Activated CD4-positive, alpha-beta T cell treated with anti-CD3 and anti-CD28 coated beads, Interleukin-2, Interleukin-4, amounts not matched to agents 100 ng/mL and 50 ng/mL, durations not matched to agents 16 hours and 8 hours (primary cell): ENCODE data around the gene PLD1.
"Not testable (repeated sequence)": the region's sequence is repeated elsewhere in the genome, so short reads cannot be mapped to it uniquely, and the experiment has no call there.

Experiments
- DNase-seq: peaks from one replicate; pipeline ENCODE4 v3.0.0-alpha.2; 2020; ENCODE audit warnings: low spot score

Gene PLD1, protein sequence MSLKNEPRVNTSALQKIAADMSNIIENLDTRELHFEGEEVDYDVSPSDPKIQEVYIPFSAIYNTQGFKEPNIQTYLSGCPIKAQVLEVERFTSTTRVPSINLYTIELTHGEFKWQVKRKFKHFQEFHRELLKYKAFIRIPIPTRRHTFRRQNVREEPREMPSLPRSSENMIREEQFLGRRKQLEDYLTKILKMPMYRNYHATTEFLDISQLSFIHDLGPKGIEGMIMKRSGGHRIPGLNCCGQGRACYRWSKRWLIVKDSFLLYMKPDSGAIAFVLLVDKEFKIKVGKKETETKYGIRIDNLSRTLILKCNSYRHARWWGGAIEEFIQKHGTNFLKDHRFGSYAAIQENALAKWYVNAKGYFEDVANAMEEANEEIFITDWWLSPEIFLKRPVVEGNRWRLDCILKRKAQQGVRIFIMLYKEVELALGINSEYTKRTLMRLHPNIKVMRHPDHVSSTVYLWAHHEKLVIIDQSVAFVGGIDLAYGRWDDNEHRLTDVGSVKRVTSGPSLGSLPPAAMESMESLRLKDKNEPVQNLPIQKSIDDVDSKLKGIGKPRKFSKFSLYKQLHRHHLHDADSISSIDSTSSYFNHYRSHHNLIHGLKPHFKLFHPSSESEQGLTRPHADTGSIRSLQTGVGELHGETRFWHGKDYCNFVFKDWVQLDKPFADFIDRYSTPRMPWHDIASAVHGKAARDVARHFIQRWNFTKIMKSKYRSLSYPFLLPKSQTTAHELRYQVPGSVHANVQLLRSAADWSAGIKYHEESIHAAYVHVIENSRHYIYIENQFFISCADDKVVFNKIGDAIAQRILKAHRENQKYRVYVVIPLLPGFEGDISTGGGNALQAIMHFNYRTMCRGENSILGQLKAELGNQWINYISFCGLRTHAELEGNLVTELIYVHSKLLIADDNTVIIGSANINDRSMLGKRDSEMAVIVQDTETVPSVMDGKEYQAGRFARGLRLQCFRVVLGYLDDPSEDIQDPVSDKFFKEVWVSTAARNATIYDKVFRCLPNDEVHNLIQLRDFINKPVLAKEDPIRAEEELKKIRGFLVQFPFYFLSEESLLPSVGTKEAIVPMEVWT

DNA sequence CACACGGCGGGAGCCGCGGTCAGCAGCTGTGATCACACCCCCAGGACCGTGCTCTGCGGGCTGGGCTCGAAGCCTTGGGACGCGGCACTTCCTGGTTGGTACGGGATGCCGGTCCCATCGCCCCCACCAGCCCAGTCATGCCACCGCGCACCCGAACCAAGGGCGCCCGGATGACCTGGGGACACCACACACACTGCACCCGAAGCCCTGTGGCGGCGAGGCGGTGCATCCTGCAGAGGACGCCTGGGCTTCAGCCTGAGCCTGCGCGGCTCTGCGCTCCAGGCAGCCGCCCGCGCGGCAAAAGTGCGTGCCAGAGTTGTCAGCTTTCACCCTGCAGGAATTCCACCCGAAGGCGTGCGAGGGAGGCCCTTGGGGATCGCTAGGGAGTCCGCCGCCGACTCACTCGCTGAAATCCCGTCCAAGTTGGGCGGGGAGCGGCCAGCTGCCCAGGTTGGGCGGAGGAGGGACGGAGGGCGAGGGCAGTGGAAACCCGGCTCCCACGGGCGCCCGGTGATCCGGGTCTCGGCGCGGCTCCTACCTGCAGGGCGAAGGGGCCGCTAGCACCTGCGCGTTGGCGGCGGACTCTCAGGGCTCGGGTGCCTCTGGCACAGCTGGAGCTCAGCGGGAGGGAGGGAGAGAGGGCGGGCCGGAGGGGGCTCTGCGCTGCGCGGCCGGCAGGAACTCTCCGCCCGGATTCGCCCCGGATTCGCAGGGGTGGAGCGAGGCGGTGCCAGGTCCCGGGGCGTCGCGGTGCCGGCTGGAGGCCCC lies at the start of gene PLD1:
Gene PLD1 (minus strand): TSS at position 623 of the 768 bp plus-strand sequence. CDS start 72,432 bp downstream, outside the sequence.
- DNase-seq: peak; percentile 57

DNA sequence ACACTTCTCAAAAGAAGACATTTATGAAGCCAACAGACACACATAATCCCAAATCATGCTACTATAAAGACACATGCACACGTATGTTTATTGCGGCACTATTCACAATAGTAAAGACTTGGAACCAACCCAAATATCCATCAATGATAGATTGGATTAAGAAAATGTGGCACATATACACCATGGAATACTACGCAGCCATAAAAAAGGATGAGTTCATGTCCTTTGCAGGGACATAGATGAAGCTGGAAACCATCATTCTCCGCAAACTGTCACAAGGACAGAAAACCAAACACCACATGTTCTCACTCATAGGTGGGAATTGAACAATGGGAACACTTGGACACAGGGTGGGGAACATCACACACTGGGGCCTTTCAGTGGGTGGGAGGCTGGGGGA lies 48.5 kb upstream of the PLD1 start:
- not testable (repeated sequence) for DNase-seq

DNA sequence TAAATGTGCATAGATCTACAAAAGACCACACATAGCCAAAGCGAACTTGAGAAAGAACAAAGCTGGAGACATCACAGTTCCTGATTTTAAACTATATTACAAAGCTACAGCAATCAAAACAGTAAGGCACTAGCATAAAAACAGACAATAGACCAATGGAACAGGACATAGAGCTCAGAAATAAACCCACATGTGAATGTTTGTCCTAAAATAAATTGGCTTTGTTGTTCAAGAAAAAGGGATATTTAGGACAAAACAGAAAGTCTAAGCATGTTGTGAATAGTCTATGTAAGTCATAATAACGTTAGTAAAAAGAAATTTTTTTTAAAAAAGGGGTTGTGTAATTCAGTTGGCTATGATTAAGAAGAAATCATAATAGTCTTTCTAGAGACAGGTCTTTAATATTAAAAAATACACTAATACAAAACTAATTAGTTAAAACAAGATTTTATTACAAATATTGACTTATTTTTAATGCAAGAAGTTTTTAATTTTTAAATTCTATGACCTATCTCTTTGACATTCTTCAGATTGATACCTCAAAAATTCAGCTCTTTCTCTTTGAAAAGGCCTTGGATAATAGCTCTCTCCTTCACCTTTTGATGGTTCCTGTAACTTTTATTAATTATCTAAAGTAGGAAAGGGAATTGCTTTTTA lies 44.5 kb upstream of the PLD1 start:
- no peak for DNase-seq

DNA sequence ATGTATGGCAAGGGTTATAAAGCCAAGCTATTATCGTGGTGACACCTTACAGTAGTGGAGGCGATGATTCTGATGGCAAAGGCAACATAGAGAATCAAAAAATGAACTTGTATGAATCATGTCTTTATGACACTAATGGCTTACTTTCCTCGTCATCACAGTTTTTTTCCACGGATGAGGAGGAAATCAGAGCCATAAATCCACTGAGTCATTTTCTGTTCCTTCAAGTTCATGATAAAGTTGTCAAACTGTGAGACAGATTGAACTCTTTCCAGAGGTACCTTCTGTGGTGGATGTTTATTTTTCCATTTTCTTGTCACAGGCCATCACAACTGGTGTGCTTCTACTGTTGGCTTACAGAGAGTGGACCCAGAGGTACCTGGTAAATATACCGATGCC lies 41.4 kb upstream of the PLD1 start:
- DNase-seq: no peak

DNA sequence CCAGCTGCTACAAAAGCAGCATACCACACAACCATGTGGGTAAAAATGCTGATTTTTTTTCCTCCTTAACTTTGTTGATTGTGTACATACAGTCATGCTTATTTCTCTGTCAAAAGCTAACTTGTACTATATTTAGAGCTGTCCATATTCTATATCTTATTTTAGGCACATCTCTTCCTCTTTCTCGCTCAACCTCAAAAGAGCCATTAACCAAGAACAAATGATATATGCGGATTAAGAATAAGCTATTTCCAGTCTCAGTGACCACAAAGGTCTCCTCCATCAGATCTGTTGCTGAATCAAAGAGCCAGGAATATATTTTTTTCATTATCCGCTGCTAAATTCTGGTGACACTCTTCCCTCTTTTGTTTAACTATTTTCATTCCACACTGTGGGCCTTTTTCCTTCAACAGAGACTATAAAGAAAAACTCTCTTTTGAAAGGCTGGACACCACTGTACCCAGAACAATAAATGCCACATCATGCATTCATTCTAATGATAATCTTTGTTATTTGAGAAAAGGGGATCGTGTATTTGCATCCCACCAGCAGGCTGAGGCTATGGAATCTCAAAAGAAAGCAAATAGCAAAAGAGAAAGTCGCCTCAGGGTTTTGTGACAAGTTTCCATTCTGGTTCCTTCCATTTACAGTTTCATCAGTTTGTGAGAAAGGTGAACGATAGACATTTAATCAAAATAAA lies 40.8 kb upstream of the PLD1 start:
- DNase-seq: no peak

DNA sequence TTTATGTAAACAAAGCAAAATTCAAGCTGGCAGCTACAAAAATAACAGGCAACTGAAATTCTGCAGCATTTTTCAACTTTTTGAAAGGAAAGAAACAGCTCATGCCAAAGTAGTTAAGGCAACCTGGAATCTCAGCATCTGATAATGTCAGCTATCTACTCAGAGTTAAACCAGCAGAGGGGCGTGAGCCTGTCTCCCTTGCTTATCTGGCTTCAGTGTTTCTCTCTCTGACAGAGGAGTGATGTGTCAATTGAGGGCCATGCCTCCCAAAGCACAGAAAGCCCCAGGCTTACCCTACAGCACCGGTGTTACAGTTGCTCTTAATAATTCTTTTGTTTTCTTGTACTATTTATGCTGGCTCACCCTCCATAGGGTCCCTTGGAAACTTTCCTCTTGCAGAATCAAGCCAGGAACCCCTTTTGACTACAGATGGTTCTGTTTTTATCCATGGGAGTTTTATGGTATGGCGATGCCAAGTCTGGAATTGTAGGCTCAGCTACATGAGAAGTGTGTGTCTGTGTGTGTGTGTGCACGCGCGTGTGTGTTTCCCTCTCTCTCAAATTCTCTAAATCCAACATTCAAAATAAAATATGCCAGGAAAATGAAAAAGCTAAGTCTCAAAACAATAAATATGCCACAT lies 40.2 kb upstream of the PLD1 start:
- DNase-seq: no peak

DNA sequence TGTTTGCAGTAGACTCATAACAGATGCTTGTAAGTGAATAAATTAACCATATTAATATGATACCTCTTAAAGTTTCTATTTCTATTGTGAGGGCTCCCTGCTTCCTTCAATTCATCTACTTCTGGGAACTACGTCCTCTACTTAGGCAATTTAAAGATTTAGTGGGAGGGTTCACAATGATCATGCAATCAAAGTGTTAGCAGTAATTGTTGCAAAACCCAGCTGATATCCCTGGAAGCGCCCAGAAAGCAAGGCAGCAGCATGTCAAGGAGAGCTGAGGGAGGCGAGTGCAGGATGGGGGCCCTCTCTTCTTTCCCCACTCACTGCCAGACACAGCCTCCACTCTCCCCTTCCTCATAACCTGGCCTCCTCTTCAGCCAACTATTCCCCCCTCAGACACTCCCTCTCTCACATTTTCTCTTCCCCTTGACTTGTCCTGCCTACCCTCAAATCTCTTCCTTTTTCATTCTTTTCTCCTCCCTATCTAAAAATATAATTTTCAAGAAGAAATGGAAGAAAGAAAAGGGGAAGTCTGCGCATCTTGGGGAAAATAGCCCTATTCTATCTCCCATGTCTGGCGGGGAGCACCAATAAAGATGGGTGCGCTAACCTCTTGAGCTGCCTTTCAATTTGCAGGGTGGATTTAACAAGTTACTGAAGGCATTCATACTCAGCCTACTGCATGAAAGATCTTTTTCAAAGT lies 39.5 kb upstream of the PLD1 start:
- no peak for DNase-seq

DNA sequence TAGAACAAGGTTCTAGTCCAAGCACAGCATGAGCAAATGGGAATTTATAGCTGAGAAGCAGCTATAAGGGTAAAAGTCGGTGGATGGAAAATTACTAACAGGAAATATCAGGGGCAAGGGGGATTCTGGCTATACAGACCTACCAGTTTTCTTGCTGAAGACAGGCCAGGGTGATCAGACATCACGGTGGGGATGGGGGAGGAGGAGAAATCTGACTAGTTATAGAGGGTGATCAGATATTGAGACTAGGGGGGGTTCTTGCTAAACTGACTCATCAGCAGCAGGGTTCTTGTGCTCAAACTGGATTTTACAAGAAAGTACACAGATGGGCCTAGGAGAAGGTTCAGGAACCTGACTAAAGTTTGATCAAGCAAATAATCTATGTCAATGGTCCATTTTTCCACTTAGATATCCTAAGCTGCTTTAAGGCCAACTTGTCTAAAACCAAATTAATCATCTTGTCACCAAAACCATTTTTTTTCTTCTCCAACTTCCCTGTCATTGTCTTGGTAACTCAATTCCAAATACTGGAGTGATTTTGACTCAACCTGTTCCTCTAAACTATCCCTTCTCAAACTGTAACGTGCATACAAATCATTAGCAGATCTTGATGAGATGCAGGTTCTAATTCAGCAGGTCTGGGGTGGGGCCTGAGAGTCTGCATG lies 37.4 kb upstream of the PLD1 start:
- DNase-seq: no peak

DNA sequence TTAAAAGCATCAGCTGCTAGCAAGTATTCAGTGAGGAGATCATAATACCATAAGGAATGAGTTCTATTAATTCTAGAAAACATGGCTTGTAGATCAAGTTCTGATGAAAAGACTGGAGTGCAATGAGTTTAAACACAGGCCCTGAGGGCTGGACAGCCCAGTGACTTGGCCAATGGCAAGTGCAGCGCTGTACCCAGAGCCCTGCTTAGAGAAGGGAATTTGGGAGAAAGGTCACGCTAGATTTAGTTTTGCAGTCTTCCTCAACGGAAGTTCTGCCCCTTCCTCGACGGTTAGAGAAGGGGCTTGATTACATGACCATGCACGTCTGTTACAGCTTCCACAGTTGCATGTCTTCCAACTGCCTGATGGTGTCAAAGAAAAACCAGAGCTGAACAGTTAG lies 36.9 kb upstream of the PLD1 start:
- no peak for DNase-seq

DNA sequence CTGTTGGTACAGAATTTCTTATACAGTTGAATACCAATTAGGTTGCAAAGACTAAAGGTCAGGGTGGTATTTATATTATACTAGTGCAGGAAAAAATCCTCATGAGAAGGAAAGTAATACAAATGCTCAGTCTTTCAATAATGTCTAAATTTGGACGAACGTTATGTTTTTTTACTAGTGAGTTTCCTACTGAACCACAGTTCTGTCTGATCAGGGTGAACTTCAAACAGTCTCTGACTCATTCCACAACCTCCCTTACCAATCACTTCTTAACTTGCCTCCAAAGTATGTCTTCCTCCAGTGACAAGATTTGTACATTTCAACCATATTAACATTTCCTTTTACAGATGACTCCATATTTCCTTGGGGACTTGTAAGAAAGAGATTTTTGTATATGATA lies 36.3 kb upstream of the PLD1 start:
- peak; percentile 86 for DNase-seq

DNA sequence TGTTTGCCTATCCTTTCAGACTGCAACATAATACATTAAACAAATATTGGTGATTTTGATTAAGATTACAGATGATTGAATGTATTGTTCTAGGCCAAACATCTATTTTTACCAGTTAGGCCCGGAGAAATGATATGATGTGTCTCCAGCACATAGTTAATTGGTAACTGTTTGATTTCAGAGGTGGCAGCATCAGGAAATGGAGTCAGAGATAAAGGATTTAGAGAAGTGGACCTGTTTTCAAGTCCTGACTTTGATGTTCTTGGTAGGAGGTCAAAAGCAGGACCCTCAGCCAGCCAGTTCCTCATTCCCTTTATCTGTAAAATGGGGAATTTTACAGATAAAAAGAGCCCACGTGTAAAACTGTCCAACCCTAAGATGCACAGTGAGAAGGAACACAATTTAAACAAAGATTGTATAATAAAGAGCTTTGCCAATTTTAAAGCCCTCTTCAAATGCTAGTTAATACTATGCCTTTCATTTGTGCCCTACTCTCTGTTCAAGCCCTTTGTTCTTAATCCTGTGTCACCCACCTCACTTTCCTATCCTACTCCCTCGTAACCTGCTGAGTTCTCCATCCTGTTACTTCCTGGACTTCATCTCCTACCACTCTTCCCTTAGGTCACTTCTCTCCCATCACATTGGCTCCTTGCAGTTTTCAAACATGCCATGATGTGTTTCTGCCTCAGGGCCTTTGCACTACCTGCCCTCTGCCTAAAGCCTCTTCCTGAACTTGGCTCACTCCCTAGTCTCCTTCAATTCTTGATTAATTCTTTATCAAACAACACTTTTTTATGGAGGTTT lies 35.4 kb upstream of the PLD1 start:
- no peak for DNase-seq

DNA sequence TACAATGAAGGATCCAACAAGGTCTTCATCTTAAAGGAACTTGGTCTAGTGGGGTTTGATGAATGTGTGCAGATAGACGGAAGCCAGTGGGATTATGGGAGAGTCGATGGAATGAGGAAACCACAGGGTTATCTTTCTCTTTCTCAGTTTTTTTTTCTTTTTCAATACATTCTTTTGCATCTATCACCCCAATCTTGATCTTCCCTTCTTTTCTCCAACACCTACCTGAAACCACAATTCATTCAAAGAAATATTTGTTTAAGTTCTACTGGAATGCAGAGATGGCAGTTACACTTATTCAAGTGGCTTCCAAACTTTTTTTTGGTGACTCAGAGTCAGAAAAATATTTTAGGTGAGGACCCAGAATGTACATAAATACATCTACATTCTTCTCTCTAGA lies 34.6 kb upstream of the PLD1 start:
- no peak for DNase-seq

DNA sequence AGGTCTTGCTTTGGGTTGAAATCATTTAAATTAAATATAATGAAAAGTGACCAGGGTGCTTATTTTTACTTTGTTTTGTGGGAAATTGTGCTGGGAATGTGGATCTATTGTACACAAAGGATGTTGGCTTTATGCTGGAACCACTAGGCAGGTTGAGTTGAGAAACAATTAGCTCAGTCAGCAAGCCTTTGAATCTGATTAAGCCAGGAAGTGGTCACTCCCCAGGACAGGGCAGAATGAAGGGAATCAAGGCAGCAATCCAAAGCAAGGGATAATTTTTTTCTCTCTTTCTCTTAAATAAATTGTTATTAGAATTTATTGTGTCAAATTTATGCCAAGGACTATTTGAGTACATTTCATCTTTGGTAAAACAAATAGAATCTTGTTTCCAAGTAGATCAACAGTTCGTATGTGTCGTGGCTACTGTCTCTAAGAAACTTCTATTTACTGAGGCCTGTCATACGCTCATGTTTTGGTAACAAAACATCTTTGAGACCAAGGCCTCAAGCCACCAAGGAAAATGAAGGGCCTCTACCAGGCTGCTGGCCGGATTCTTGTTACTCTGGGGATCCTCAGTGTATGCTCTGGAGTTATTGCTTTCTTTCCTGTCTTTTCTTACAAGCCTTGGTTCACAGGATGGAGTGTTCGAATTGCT lies 32.7 kb upstream of the PLD1 start, which contains the start of gene TMEM212:
Gene TMEM212 (plus strand): TSS at position 486 of the 655 bp plus-strand sequence. CDS start 35 bp downstream, at position 521.
- DNase-seq: no peak

DNA sequence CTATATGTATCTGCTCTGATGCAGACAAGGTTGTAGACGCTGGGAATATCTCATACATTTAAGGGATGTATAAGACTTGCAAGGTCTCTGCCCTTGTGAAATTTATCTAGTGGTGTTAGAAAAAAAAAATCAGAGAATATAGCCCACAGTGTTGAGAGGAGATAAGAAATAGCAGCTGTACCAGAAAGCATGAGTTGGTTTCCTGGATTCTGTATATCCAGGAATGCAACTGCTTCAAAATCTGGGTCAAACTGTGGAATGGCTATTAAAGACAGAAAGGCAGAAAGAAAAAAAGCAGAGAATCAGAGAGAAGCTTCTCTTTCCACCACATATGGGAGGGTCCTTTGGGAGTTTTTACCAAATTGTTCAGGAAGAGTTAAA lies 31.3 kb upstream of the PLD1 start:
- no peak for DNase-seq

DNA sequence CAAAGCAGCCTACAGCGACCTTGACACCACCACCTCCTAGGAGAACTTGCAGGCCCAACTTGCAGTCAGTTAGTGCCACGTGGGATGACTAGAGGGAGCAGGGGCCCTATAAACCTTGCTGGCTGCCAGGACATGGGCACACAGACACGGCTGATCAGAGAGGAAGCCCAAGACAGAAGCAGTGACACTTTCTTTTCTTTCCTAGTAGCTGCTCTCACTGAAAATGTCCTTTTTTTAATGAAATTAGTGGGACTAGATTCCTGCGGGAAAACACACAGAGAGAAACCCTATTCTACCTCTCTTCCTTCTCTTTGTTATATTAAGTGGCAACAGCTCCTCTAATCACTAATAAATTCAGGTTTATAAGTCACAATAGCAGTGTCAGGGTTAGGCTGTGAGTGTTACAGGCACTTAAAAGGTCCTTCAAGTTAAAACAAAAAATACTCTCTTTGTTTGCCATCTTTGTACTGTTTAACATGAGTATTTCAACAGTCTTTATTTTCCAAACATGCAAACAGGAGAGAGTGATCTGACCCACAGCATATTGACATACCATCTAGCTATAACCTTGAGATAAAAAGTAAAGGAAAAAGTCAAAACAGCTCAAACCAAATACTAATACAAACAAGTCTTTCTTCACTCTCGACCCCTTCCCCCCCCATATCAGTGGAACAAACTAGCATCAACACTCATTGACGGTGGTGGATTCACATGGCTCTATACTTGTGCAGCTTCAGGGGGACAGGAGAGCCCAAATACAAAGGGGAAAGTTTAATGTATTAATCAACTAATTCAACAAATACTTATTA lies 30.7 kb upstream of the PLD1 start:
- DNase-seq: no peak

DNA sequence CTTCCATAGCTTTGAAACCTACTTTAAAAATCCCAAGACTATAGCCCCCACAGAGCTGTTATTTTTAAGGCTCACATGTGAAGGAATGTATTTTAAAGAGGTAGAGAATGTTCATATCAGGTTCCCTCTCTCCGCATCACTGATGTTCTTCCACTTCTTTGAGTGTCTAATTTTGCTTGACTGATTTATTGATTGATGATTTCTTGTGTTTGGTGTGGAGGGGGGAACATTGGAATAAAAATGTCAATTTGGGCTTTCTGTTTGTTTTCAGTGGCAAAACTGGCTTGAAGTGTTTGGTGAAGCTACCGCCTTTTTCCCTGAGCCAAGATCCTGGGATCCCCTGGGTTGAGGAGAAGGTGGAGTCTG lies 30.1 kb upstream of the PLD1 start:
- no peak for DNase-seq

DNA sequence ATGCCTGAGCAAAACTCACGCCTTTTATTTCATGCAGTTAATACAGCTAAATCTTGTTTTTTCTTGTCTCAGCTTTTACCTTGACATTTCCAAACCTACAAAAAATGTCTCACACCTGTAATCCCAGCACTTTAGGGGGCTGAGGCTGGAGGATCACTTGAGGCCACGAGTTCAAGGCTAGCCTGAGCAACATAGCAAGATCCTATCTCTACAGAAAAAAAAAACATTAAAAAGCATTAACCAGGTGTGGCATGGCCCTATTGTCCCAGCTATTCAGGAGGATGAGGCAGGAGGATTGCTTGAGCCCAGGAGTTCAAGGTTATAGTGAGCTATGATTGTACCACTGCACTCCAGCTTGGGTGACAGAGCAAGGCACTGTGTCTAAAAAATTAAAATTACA lies 29.0 kb upstream of the PLD1 start:
- DNase-seq: no peak
